WTC11 (cell line): ENCODE measurements around the gene ST6GALNAC2. TPM values are rescaled to one million over a fixed set of nuclear protein-coding genes. Genes with fewer than 3 reads are reported as not detected.

Source experiments
- KAT7 ChIP-seq: sonication (generic); formaldehyde crosslinking; IDR thresholded peaks from 2 replicates; pipeline ENCODE4 v1.8.1; 2023; ENCODE audit warnings: missing genetic modification reagents, mild to moderate bottlenecking, borderline replicate concordance
- NR1H2 ChIP-seq: sonication (generic); formaldehyde crosslinking; IDR thresholded peaks from 2 replicates; pipeline ENCODE4 v1.9.0; 2021; ENCODE audit warnings: mild to moderate bottlenecking, moderate library complexity, missing genetic modification reagents
- ZNF317 ChIP-seq: sonication (generic); formaldehyde crosslinking; IDR thresholded peaks from 2 replicates; pipeline ENCODE4 v1.8.1; 2023; ENCODE audit warnings: low read depth, mild to moderate bottlenecking, moderate library complexity, missing genetic modification reagents, borderline replicate concordance
- total RNA-seq: library from RNA; stranded (reverse); gene quantifications from 3 replicates; pipeline ENCODE4 v1.2.3, GENCODE V29; 2021
- TF ChIP-seq, protein P1 (sequence below): fragments of 200-600 bp; IDR thresholded peaks from 2 replicates; pipeline ENCODE4 v1.8.0; 2022; ENCODE audit warnings: antibody characterized with exemption
- TF ChIP-seq, protein P2 (sequence below): sonication (generic); formaldehyde crosslinking; IDR thresholded peaks from 2 replicates; pipeline ENCODE4 v1.8.0; 2022; ENCODE audit warnings: mild to moderate bottlenecking, missing genetic modification reagents
- TF ChIP-seq, protein P3 (sequence below): fragments of 250-450 bp; sonication (Bioruptor Pico); IDR thresholded peaks from 2 replicates; pipeline ENCODE4 v1.9.0; 2021; ENCODE audit warnings: mild to moderate bottlenecking
- TF ChIP-seq, protein P4 (sequence below): sonication (generic); formaldehyde crosslinking; conservative IDR thresholded peaks from 2 replicates; pipeline ENCODE4 v1.8.1; 2023; ENCODE audit warnings: mild to moderate bottlenecking, low read depth, missing genetic modification reagents, moderate library complexity
- TF ChIP-seq, protein P5 (sequence below): sonication (generic); formaldehyde crosslinking; IDR thresholded peaks from 2 replicates; pipeline ENCODE4 v1.8.0; 2022; ENCODE audit warnings: missing genetic modification reagents
- TF ChIP-seq, protein P6 (sequence below): sonication (generic); formaldehyde crosslinking; IDR thresholded peaks from 2 replicates; pipeline ENCODE4 v1.8.1; 2022; ENCODE audit warnings: low read depth, missing genetic modification reagents, borderline replicate concordance
- TF ChIP-seq, protein P7 (sequence below): sonication (generic); formaldehyde crosslinking; IDR thresholded peaks from 2 replicates; pipeline ENCODE4 v1.8.0; 2022; ENCODE audit warnings: mild to moderate bottlenecking, missing genetic modification reagents
- TF ChIP-seq, protein P8 (sequence below): sonication (generic); formaldehyde crosslinking; IDR thresholded peaks from 2 replicates; pipeline ENCODE4 v1.8.1; 2023; ENCODE audit warnings: mild to moderate bottlenecking, moderate library complexity, missing genetic modification reagents

Gene ST6GALNAC2
- total RNA-seq, 1 experiment from 2014 or later, result not detected

DNA sequence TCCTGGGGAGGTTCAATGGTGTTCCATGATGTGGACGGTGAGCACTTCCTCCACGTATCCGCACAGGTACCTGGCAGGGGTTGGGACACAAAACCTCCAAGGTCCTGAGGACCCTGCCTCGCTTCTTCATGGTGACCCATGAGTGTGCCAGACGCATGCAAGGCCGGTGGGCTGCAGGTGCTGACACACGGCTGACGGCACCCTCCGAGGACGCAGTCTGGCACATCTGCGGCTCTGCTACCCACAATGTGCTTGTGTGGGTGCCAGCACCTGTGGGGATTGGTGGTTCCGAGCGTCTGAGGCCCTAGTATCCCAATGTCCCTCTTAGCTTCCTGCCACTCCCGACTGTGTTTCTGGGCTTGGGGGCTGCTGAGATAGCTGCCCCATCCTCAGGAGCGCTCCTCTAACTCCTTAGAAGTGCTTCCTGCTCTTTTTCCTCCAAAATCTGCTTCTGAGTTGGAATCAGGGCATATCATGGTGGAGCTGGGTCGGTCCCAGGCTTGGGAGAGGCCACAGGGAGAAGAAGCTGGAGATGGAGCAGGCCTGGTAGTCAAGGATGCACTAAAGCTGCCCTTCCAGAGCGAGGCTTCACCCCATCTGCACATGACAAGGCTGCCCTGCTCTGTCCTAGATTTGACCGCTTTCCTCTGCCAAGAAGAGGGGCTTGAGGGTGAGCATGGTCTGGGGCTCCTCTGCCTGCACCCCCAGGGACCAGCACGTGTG lies 49.7 kb downstream of the ST6GALNAC2 start (continued):
- TF ChIP-seq, protein P1, sequence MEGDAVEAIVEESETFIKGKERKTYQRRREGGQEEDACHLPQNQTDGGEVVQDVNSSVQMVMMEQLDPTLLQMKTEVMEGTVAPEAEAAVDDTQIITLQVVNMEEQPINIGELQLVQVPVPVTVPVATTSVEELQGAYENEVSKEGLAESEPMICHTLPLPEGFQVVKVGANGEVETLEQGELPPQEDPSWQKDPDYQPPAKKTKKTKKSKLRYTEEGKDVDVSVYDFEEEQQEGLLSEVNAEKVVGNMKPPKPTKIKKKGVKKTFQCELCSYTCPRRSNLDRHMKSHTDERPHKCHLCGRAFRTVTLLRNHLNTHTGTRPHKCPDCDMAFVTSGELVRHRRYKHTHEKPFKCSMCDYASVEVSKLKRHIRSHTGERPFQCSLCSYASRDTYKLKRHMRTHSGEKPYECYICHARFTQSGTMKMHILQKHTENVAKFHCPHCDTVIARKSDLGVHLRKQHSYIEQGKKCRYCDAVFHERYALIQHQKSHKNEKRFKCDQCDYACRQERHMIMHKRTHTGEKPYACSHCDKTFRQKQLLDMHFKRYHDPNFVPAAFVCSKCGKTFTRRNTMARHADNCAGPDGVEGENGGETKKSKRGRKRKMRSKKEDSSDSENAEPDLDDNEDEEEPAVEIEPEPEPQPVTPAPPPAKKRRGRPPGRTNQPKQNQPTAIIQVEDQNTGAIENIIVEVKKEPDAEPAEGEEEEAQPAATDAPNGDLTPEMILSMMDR, result no peak
- TF ChIP-seq, protein P2, sequence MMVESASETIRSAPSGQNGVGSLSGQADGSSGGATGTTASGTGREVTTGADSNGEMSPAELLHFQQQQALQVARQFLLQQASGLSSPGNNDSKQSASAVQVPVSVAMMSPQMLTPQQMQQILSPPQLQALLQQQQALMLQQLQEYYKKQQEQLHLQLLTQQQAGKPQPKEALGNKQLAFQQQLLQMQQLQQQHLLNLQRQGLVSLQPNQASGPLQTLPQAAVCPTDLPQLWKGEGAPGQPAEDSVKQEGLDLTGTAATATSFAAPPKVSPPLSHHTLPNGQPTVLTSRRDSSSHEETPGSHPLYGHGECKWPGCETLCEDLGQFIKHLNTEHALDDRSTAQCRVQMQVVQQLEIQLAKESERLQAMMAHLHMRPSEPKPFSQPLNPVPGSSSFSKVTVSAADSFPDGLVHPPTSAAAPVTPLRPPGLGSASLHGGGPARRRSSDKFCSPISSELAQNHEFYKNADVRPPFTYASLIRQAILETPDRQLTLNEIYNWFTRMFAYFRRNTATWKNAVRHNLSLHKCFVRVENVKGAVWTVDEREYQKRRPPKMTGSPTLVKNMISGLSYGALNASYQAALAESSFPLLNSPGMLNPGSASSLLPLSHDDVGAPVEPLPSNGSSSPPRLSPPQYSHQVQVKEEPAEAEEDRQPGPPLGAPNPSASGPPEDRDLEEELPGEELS (CRISPR knock-in tag), result no peak
- TF ChIP-seq, protein P3, sequence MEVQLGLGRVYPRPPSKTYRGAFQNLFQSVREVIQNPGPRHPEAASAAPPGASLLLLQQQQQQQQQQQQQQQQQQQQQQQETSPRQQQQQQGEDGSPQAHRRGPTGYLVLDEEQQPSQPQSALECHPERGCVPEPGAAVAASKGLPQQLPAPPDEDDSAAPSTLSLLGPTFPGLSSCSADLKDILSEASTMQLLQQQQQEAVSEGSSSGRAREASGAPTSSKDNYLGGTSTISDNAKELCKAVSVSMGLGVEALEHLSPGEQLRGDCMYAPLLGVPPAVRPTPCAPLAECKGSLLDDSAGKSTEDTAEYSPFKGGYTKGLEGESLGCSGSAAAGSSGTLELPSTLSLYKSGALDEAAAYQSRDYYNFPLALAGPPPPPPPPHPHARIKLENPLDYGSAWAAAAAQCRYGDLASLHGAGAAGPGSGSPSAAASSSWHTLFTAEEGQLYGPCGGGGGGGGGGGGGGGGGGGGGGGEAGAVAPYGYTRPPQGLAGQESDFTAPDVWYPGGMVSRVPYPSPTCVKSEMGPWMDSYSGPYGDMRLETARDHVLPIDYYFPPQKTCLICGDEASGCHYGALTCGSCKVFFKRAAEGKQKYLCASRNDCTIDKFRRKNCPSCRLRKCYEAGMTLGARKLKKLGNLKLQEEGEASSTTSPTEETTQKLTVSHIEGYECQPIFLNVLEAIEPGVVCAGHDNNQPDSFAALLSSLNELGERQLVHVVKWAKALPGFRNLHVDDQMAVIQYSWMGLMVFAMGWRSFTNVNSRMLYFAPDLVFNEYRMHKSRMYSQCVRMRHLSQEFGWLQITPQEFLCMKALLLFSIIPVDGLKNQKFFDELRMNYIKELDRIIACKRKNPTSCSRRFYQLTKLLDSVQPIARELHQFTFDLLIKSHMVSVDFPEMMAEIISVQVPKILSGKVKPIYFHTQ (CRISPR knock-in tag), result no peak
- TF ChIP-seq, protein P4, sequence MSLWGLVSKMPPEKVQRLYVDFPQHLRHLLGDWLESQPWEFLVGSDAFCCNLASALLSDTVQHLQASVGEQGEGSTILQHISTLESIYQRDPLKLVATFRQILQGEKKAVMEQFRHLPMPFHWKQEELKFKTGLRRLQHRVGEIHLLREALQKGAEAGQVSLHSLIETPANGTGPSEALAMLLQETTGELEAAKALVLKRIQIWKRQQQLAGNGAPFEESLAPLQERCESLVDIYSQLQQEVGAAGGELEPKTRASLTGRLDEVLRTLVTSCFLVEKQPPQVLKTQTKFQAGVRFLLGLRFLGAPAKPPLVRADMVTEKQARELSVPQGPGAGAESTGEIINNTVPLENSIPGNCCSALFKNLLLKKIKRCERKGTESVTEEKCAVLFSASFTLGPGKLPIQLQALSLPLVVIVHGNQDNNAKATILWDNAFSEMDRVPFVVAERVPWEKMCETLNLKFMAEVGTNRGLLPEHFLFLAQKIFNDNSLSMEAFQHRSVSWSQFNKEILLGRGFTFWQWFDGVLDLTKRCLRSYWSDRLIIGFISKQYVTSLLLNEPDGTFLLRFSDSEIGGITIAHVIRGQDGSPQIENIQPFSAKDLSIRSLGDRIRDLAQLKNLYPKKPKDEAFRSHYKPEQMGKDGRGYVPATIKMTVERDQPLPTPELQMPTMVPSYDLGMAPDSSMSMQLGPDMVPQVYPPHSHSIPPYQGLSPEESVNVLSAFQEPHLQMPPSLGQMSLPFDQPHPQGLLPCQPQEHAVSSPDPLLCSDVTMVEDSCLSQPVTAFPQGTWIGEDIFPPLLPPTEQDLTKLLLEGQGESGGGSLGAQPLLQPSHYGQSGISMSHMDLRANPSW (CRISPR knock-in tag), result no peak
- TF ChIP-seq, protein P5, sequence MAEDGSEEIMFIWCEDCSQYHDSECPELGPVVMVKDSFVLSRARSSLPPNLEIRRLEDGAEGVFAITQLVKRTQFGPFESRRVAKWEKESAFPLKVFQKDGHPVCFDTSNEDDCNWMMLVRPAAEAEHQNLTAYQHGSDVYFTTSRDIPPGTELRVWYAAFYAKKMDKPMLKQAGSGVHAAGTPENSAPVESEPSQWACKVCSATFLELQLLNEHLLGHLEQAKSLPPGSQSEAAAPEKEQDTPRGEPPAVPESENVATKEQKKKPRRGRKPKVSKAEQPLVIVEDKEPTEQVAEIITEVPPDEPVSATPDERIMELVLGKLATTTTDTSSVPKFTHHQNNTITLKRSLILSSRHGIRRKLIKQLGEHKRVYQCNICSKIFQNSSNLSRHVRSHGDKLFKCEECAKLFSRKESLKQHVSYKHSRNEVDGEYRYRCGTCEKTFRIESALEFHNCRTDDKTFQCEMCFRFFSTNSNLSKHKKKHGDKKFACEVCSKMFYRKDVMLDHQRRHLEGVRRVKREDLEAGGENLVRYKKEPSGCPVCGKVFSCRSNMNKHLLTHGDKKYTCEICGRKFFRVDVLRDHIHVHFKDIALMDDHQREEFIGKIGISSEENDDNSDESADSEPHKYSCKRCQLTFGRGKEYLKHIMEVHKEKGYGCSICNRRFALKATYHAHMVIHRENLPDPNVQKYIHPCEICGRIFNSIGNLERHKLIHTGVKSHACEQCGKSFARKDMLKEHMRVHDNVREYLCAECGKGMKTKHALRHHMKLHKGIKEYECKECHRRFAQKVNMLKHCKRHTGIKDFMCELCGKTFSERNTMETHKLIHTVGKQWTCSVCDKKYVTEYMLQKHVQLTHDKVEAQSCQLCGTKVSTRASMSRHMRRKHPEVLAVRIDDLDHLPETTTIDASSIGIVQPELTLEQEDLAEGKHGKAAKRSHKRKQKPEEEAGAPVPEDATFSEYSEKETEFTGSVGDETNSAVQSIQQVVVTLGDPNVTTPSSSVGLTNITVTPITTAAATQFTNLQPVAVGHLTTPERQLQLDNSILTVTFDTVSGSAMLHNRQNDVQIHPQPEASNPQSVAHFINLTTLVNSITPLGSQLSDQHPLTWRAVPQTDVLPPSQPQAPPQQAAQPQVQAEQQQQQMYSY, result no peak
- TF ChIP-seq ZNF317 (CRISPR knock-in tag) (no peak), NR1H2 (CRISPR knock-in tag) (no peak), KAT7 (CRISPR knock-in tag) (no peak)
- TF ChIP-seq, protein P6, sequence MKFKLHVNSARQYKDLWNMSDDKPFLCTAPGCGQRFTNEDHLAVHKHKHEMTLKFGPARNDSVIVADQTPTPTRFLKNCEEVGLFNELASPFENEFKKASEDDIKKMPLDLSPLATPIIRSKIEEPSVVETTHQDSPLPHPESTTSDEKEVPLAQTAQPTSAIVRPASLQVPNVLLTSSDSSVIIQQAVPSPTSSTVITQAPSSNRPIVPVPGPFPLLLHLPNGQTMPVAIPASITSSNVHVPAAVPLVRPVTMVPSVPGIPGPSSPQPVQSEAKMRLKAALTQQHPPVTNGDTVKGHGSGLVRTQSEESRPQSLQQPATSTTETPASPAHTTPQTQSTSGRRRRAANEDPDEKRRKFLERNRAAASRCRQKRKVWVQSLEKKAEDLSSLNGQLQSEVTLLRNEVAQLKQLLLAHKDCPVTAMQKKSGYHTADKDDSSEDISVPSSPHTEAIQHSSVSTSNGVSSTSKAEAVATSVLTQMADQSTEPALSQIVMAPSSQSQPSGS (CRISPR knock-in tag), result no peak
- TF ChIP-seq, protein P7, sequence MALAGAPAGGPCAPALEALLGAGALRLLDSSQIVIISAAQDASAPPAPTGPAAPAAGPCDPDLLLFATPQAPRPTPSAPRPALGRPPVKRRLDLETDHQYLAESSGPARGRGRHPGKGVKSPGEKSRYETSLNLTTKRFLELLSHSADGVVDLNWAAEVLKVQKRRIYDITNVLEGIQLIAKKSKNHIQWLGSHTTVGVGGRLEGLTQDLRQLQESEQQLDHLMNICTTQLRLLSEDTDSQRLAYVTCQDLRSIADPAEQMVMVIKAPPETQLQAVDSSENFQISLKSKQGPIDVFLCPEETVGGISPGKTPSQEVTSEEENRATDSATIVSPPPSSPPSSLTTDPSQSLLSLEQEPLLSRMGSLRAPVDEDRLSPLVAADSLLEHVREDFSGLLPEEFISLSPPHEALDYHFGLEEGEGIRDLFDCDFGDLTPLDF (CRISPR knock-in tag), result no peak
- TF ChIP-seq, protein P8, sequence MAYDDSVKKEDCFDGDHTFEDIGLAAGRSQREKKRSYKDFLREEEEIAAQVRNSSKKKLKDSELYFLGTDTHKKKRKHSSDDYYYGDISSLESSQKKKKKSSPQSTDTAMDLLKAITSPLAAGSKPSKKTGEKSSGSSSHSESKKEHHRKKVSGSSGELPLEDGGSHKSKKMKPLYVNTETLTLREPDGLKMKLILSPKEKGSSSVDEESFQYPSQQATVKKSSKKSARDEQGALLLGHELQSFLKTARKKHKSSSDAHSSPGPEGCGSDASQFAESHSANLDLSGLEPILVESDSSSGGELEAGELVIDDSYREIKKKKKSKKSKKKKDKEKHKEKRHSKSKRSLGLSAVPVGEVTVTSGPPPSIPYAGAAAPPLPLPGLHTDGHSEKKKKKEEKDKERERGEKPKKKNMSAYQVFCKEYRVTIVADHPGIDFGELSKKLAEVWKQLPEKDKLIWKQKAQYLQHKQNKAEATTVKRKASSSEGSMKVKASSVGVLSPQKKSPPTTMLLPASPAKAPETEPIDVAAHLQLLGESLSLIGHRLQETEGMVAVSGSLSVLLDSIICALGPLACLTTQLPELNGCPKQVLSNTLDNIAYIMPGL (CRISPR knock-in tag), result no peak
